Suprapubic skin (tissue), 4 donors: ENCODE measurements around the gene CRACR2B. TPM values are rescaled to one million over a fixed set of nuclear protein-coding genes. Genes with fewer than 3 reads are reported as not detected.

Experiments
- DNase-seq, 2 donors: peaks; one replicate each; pipeline ENCODE4 v3.0.0-alpha.2; 2019; ENCODE audit warnings: low spot score in 2 of 2
- H3K27ac ChIP-seq: fragments of 200-600 bp; sonication (generic); one replicate; pipeline ENCODE4 v1.5.1; 2019
- H3K27me3 ChIP-seq: fragments of 200-600 bp; sonication (generic); one replicate; pipeline ENCODE4 v1.5.1; 2019
- H3K36me3 ChIP-seq: fragments of 200-600 bp; sonication (generic); one replicate; pipeline ENCODE4 v1.5.1; 2019
- H3K4me1 ChIP-seq: fragments of 200-600 bp; sonication (generic); one replicate; pipeline ENCODE4 v1.5.1; 2019
- H3K4me3 ChIP-seq: fragments of 200-600 bp; sonication (generic); one replicate; pipeline ENCODE4 v1.5.1; 2019; ENCODE audit warnings: mild to moderate bottlenecking
- H3K9me3 ChIP-seq: fragments of 200-600 bp; sonication (generic); one replicate; pipeline ENCODE4 v1.5.1; 2019
- EP300 ChIP-seq: sonication (generic); formaldehyde crosslinking; IDR thresholded peaks from one replicate; pipeline ENCODE4 v1.6.1; 2017; ENCODE audit warnings: antibody characterized with exemption
- POLR2A ChIP-seq, 2 donors: fragments of 450-650 bp; IDR thresholded peaks; one replicate each; pipeline ENCODE4 v1.6.1; 2017; ENCODE audit warnings: antibody characterized with exemption in 2 of 2, mild to moderate bottlenecking in 2 of 2, moderate library complexity in 2 of 2
- POLR2AphosphoS5 ChIP-seq, 3 donors: sonication (generic); formaldehyde crosslinking; IDR thresholded peaks; one replicate each; pipeline ENCODE4 v1.6.1; 2017; ENCODE audit warnings: antibody characterized with exemption in 3 of 3
- WGBS: methylation state at CpG from one replicate; pipeline ENCODE4 v1.1.5; 2018; 5-methylcytosine and 5-hydroxymethylcytosine counted together
- total RNA-seq, 4 donors: library from RNA; depleted of rRNA; stranded (reverse); fragments of >200 nt; gene quantifications; one replicate each; pipeline ENCODE4 v1.1.0, GENCODE V29; 2016
- TF ChIP-seq, protein P1 (sequence below), 2 donors: fragments of 200-600 bp in 1 of 2; fragments of 450-650 bp in 1 of 2; sonication (generic) in 1 of 2; IDR thresholded peaks; one replicate each; pipeline ENCODE4 v1.5.1; 2016 to 2019; ENCODE audit warnings: antibody characterized with exemption in 2 of 2, mild to moderate bottlenecking in 1 of 2, moderate library complexity in 1 of 2

The CRACR2B gene
- total RNA-seq, 4 donors from 2014 or later, result 14.0 to 35.5 (median 29.6) TPM

DNA sequence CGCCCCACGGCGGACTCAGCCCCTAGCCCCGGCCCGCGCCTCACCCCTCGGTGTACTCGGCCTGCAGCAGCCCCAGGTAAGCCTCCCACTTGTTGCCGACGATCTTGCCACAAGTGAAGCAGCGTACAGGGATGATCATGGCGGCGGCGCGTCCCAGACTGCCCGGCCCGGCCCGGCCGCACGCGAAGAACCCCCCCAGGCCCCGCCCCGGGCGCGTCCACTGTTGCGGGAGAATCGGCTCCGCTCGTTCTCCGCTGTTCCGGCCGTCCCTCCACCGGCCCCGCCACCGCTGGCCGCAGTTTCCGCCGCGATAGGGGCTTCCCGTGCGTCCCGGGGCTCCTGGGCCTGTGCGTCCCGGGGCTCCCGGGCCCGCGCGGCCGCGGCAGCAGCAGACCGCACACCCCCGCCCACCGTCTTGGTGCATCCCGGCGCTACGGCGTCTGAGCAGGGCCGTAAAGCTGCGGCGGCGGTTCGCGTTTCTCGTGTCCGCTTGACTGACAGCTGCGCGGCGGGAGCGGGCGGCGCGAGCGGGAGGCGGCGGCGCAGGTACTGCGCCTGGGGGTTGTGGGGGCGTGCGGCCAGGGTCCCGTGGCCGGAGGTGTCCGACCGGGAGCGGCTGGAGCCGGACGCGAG, 14.8 kb downstream of the CRACR2B start, which contains the start of the genes POLR2L and TSPAN4:
TSS of gene POLR2L (minus strand) at position 160 of the 633 bp plus-strand sequence. CDS start at position 139, 21 bp downstream.
TSS of gene TSPAN4 (plus strand) at position 483 of the 633 bp plus-strand sequence. CDS start 7,453 bp downstream, outside the sequence.
- Histone ChIP-seq H3K9me3 (no peaks in the 10 kb centered on the region), H3K4me3 (peak within 1 kb of the TSS; percentile 87), H3K27ac (peak within 1 kb of the TSS; percentile 97), H3K27me3 (no peaks in the 10 kb centered on the region), H3K4me1 (peaks cover 77% of the 10 kb centered on the region), H3K36me3 (peaks cover 30% of the 10 kb centered on the region)
- TF ChIP-seq POLR2AphosphoS5 (IDR thresholded peaks at IDR 0.05) (peak; percentile 30 to 95 (median 56)), POLR2A (IDR thresholded peaks at IDR 0.05) (peak; percentile 75 to 91), EP300 (no peak)
- TF ChIP-seq, protein P1, sequence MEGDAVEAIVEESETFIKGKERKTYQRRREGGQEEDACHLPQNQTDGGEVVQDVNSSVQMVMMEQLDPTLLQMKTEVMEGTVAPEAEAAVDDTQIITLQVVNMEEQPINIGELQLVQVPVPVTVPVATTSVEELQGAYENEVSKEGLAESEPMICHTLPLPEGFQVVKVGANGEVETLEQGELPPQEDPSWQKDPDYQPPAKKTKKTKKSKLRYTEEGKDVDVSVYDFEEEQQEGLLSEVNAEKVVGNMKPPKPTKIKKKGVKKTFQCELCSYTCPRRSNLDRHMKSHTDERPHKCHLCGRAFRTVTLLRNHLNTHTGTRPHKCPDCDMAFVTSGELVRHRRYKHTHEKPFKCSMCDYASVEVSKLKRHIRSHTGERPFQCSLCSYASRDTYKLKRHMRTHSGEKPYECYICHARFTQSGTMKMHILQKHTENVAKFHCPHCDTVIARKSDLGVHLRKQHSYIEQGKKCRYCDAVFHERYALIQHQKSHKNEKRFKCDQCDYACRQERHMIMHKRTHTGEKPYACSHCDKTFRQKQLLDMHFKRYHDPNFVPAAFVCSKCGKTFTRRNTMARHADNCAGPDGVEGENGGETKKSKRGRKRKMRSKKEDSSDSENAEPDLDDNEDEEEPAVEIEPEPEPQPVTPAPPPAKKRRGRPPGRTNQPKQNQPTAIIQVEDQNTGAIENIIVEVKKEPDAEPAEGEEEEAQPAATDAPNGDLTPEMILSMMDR (IDR thresholded peaks at IDR 0.05), result no peak
- WGBS, result no CpG with 5 or more reads among the region's 87 CpGs
- DNase-seq, result peak; percentile 95 to 98

DNA sequence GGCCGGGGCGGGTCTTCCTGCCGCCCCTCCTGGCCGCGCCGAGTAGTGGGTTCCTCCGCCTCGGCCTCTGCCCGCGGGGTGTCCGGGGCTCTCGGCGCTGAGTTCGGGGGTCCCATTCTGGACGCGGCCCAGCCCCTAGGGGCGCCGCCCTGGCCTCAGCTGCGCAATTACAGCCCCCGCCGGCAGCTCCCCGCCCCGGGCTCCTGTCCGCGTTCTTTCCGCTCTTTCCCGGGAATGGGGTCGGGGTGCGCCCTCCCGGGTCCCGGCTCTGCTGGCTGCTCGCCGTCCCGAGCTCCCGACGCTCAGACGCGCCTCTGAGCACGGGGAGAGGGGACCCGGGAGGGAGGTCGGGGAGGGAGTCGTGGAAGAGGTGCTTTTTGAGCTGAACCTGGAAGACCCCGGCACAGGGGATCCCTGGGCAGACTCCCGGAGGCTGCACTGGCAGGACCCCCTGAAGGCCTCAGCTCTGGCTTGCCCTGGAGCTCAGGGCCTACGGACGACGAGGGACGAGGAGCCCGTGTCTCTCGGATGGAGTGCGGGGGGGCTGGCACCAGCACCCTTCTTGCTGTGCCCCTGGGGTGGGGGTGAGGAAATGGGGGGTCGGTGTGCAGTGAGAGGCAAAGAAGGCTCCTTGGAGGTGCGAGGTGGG, 15.5 kb downstream of the CRACR2B start:
- no peak for DNase-seq
- Histone ChIP-seq H3K4me3 (peak overlapping the region; percentile 87), H3K27me3 (no peaks in the 10 kb centered on the region), H3K9me3 (no peaks in the 10 kb centered on the region), H3K4me1 (peaks cover 84% of the 10 kb centered on the region), H3K27ac (peak overlapping the region; percentile 97), H3K36me3 (peaks cover 22% of the 10 kb centered on the region)
- 0% methylated on average over 16 of the region's 53 CpGs for WGBS
- no peak for TF ChIP-seq EP300
- no peak for TF ChIP-seq POLR2AphosphoS5 (IDR thresholded peaks at IDR 0.05)
- no peak for TF ChIP-seq POLR2A (IDR thresholded peaks at IDR 0.05)
- TF ChIP-seq, protein P1 (IDR thresholded peaks at IDR 0.05), result peak in 1 of 2 donors; percentile 11

DNA sequence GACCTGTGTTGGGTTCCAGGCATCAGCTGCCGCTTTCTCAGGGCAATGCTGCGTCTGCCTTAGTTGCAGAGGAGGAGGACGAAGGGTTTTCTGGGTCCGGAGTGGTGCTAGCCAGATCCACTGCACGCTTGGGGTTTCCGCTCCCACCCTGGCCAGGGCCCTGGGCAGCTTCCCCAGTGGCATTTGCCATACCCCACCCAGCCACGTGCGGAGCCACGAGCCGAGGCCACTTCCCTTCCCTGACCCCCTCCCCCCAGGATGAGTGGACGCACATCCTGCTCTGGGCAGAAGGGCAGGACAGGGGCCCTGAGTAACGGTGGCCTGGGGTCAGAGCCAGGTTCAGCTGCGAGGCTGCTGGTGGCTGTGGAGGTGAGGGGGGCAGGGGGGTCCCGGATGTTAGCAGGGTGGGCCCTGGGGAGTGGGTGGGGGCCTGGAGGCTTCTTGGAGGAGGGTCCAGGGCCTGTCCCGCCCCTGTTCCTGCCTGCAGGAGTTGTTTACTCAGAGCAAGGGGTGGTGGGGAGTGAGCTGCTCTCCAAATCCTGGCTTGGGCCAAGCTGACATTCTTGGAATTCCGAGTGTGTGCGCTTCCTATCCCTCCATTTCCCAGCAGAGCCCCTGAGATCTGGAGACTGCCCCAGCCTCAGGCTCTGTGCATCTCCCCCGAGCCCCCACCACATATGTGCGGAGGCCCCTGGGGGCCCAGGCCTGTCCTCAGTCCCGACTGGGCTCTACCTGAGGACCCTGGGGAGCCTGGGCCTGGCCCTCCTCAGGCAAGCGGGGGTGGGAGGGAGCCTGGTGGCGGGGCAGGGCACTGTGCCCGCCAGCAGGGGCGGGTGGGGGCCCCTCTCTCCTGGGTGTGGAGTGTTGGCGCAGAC, 16.3 kb downstream of the CRACR2B start:
- TF ChIP-seq, protein P1 (IDR thresholded peaks at IDR 0.05), result no peak
- peak in 1 of 2 donors; percentile 60 for TF ChIP-seq POLR2A (IDR thresholded peaks at IDR 0.05)
- TF ChIP-seq EP300, result no peak
- peak; percentile 62 to 90 (median 89) for TF ChIP-seq POLR2AphosphoS5 (IDR thresholded peaks at IDR 0.05)

DNA sequence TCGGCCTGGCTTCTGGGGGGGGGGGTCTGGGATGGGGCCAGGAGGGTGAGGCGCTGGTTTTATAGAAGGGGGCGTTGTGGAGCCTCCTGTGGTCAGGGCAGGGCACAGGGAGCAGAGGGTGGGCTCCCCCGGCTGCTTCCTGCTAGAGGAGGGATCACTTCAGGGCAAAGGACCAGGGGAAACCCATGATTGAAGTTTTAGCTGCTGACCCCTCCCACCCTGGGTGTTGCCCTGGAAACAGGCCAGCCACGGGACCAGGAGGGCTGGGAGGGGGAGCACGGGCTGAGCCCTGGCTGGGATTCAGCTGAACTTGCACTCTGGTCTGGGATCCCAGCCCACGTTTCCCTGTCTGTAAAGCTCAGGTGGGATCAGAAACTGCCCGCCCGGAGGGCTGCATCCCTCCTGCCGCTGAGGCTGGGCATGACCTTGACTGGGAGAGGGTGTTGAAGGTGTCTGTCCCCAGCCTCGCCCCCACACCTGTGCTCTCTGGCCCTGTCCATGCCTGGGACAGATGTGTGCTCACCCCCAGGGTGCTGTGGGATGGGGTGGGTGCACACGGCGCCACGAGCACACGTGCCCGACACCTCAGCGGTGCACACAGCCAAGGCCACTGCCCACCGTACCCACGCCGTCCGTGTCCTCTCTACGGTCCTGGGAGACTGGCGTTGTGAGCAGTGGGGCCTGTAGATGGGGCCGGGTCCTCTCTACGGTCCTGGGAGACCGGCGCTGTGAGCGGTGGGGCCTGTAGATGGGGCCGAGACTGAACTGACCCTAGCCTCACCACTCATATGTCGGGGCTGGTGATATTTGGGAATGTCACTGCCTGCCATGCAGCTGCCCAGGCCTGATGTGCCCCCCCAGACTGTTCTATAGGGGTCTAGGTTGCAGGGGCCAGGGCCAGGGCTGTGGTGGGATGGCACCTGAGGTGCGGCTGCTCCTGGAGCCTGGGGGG, 17.2 kb downstream of the CRACR2B start:
- peak overlapping the region; percentile 87 for H3K4me3 ChIP-seq
- peak; percentile 96 to 98 for DNase-seq
- H3K27ac ChIP-seq, result peak overlapping the region; percentile 97
- H3K4me1 ChIP-seq, result peaks cover 87% of the 10 kb centered on the region
- H3K9me3 ChIP-seq, result no peaks in the 10 kb centered on the region
- WGBS, result 7% methylated on average over 14 of the region's 31 CpGs
- peaks cover 9% of the 10 kb centered on the region for H3K27me3 ChIP-seq
- H3K36me3 ChIP-seq, result peaks cover 5% of the 10 kb centered on the region
- TF ChIP-seq EP300 (no peak), POLR2AphosphoS5 (IDR thresholded peaks at IDR 0.05) (peak in 2 of 3 donors; percentile 34 to 40)

More for the DNA sequence above, 16.3 kb downstream of the CRACR2B start:
- DNase-seq, result peak; percentile 97 to 98
- no peaks in the 10 kb centered on the region for H3K9me3 ChIP-seq
- 0% methylated on average over 4 of the region's 25 CpGs for WGBS
- peaks cover 3% of the 10 kb centered on the region for H3K27me3 ChIP-seq
- H3K4me1 ChIP-seq, result peaks cover 88% of the 10 kb centered on the region
- peaks cover 14% of the 10 kb centered on the region for H3K36me3 ChIP-seq
- H3K27ac ChIP-seq, result peak overlapping the region; percentile 97
- H3K4me3 ChIP-seq, result peak overlapping the region; percentile 87
